ENCODE measurements around the gene CUL9. TPM values are rescaled to one million over a fixed set of nuclear protein-coding genes. Genes with fewer than 3 reads are reported as not detected.

Gene CUL9
- polyA plus RNA-seq, 1 donor (not counting 4 experiments of a cell fraction or from before 2014, with no cell fraction given): 21.6 TPM

- Histone ChIP-seq H3K4me1 (ENCODE audit: control insufficient read depth, extremely low read depth, insufficient read depth, low read length) (no peaks in the 10 kb centered on the region), H3K36me3 (ENCODE audit: control insufficient read depth in 2 of 2, extremely low read depth in 1 of 2, insufficient read depth in 2 of 2, low read length in 2 of 2) (no peaks in the 10 kb centered on the region), H3K9me3 (ENCODE audit: control insufficient read depth, low read depth, low read length) (no peaks in the 10 kb centered on the region), H2AFZ (ENCODE audit: control insufficient read depth, low read length) (no peak overlapping the region), H3K9ac (ENCODE audit: control insufficient read depth, extremely low read depth, insufficient read depth, low read length) (no peak overlapping the region), H3K79me2 (ENCODE audit: control insufficient read depth, insufficient read depth, low read length) (no peaks in the 10 kb centered on the region), H3K9me1 (ENCODE audit: control insufficient read depth, extremely low read depth, insufficient read depth, low read length) (no peaks in the 10 kb centered on the region), H3K27ac (ENCODE audit: control insufficient read depth, insufficient read depth, low read length) (no peak overlapping the region), H4K20me1 (ENCODE audit: control insufficient read depth, extremely low read depth, insufficient read depth, low read length) (no peaks in the 10 kb centered on the region), H3K4me3 (ENCODE audit: control insufficient read depth in 2 of 3, extremely low read depth in 1 of 3, insufficient read depth in 2 of 3, low read depth in 1 of 3, low read length in 3 of 3) (no peak overlapping the region), H3K27me3 (ENCODE audit: control insufficient read depth, extremely low read depth, insufficient read depth, low read length) (peaks cover 28% of the 10 kb centered on the region), H3K4me2 (ENCODE audit: control insufficient read depth, extremely low read depth, insufficient read depth, low read depth, low read length) (no peak overlapping the region)
- TF ChIP-seq CTCF (optimal IDR thresholded peaks at IDR 0.05 in 1 of 3, IDR thresholded peaks at IDR 0.05 in 1 of 3, conservative IDR thresholded peaks at IDR 0.05 in 1 of 3; ENCODE audit: extremely low read depth in 1 of 3, insufficient read depth in 2 of 3, low read length in 3 of 3) (no peak), EZH2 (IDR thresholded peaks at IDR 0.05; ENCODE audit: low read length) (no peak)
- DNase-seq (ENCODE audit: low read depth, low spot score) (no peak), FAIRE-seq (no peak)
- dilution Hi-C loops (cut with MboI; ENCODE audit: extremely low pct_ligation_motif_present, low sequenced_read_pairs): no loop called here
These were observed 72.3 kb downstream of the CUL9 start for GRCh38 chr6:43254138-43254817.

GRCh38 chr6:43254846-43255245 lies 72.8 kb downstream of the CUL9 start:
- no peak overlapping the region for H3K9ac ChIP-seq (ENCODE audit: control insufficient read depth, extremely low read depth, insufficient read depth, low read length)
- peaks cover 27% of the 10 kb centered on the region for H3K27me3 ChIP-seq (ENCODE audit: control insufficient read depth, extremely low read depth, insufficient read depth, low read length)
- no peaks in the 10 kb centered on the region for H3K36me3 ChIP-seq (ENCODE audit: control insufficient read depth in 2 of 2, extremely low read depth in 1 of 2, insufficient read depth in 2 of 2, low read length in 2 of 2)
- no peak overlapping the region for H3K4me3 ChIP-seq (ENCODE audit: control insufficient read depth in 2 of 3, extremely low read depth in 1 of 3, insufficient read depth in 2 of 3, low read depth in 1 of 3, low read length in 3 of 3)
- H3K27ac ChIP-seq (ENCODE audit: control insufficient read depth, insufficient read depth, low read length): no peak overlapping the region
- H3K9me3 ChIP-seq (ENCODE audit: control insufficient read depth, low read depth, low read length): no peaks in the 10 kb centered on the region
- H4K20me1 ChIP-seq (ENCODE audit: control insufficient read depth, extremely low read depth, insufficient read depth, low read length): no peaks in the 10 kb centered on the region
- no peak overlapping the region for H3K4me2 ChIP-seq (ENCODE audit: control insufficient read depth, extremely low read depth, insufficient read depth, low read depth, low read length)
- FAIRE-seq (no peak), DNase-seq (ENCODE audit: low read depth, low spot score) (no peak)
- no peaks in the 10 kb centered on the region for H3K9me1 ChIP-seq (ENCODE audit: control insufficient read depth, extremely low read depth, insufficient read depth, low read length)
- no peaks in the 10 kb centered on the region for H3K4me1 ChIP-seq (ENCODE audit: control insufficient read depth, extremely low read depth, insufficient read depth, low read length)
- dilution Hi-C loops (cut with MboI; ENCODE audit: extremely low pct_ligation_motif_present, low sequenced_read_pairs): no loop called here
- TF ChIP-seq CTCF (optimal IDR thresholded peaks at IDR 0.05 in 1 of 3, IDR thresholded peaks at IDR 0.05 in 1 of 3, conservative IDR thresholded peaks at IDR 0.05 in 1 of 3; ENCODE audit: extremely low read depth in 1 of 3, insufficient read depth in 2 of 3, low read length in 3 of 3) (no peak), EZH2 (IDR thresholded peaks at IDR 0.05; ENCODE audit: low read length) (no peak)
- no peaks in the 10 kb centered on the region for H3K79me2 ChIP-seq (ENCODE audit: control insufficient read depth, insufficient read depth, low read length)
- no peak overlapping the region for H2AFZ ChIP-seq (ENCODE audit: control insufficient read depth, low read length)
